GM12865 (cell line): Measurements from ENCODE around the gene OR7C1.

Source experiments
- DNase-seq: peaks from one replicate; pipeline ENCODE4 v3.0.0; 2010; ENCODE audit warnings: low read depth
- H3K4me3 ChIP-seq: 2 replicates; pipeline ENCODE4 v1.5.1; 2011; ENCODE audit warnings: mild to moderate bottlenecking, low read depth, low read length, control low read depth
- TF ChIP-seq, protein P1 (sequence below): IDR thresholded peaks from 2 replicates; pipeline ENCODE4 v1.5.1; 2011; ENCODE audit warnings: low read length, control low read depth, low read depth, inconsistent platforms; ENCODE audit not compliant: insufficient read depth; ENCODE audit errors: missing control alignments

Gene OR7C1

DNA sequence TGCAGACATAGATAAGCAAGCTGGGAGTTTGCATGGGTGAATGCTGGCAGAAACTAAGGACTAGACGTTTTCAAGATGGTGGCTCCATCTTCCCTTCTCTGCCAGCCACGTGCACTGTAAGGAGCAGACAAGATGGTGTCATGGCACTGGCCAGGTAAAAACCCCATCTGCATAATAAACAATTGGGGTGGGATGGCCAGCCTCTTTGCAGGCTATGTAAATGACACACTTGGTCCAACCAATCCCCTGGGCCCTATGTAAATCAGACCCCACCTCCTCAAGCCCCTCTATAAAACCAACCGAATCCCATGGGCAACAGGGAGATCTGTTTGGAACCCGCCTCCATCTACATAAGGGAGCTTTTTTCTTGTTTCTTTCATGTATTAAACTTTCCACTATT lies 2.4 kb upstream of the OR7C1 start:
- TF ChIP-seq, protein P1, sequence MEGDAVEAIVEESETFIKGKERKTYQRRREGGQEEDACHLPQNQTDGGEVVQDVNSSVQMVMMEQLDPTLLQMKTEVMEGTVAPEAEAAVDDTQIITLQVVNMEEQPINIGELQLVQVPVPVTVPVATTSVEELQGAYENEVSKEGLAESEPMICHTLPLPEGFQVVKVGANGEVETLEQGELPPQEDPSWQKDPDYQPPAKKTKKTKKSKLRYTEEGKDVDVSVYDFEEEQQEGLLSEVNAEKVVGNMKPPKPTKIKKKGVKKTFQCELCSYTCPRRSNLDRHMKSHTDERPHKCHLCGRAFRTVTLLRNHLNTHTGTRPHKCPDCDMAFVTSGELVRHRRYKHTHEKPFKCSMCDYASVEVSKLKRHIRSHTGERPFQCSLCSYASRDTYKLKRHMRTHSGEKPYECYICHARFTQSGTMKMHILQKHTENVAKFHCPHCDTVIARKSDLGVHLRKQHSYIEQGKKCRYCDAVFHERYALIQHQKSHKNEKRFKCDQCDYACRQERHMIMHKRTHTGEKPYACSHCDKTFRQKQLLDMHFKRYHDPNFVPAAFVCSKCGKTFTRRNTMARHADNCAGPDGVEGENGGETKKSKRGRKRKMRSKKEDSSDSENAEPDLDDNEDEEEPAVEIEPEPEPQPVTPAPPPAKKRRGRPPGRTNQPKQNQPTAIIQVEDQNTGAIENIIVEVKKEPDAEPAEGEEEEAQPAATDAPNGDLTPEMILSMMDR, result no peak
- no peak overlapping the region for H3K4me3 ChIP-seq
- DNase-seq, result no peak

DNA sequence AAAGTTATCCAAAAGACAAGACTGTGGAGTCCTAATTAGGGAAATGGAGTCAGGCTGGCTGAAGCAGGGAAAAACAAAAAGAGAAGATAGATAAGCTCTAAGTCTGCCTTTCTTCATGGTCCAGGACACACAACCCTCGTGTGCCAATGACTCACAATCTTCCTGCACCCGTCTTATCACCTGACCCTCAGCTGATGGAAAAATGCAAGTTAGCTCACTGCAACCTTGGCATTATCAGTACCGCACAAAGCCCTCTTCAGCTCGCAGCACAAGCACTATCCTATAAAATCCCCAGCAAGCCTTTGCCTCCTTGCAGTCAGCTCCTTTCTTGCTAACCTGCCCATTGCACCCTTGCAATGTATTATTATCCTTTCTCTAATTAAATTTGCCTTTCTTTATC lies 4.3 kb downstream of the OR7C1 start:
- DNase-seq, result no peak
- H3K4me3 ChIP-seq, result no peak overlapping the region
- TF ChIP-seq, protein P1, result no peak

DNA sequence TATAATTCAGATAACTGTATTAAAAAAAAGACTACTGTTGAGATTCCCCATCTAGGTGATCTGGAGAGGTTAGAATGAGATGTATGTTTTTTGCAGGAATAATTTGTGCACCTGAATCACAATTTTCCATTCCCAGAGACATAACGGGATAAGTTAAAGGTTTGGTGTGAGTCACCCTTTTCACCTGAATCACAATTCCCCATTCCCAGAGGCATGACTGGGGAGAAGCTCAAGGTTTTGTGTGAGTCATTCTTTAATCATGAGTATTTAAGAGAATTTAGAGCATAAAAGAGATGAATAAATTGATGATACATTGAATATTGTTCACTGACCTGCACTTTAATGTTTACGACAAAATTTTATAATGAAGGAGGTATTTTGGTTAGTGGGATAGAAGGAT lies 9.0 kb downstream of the OR7C1 start:
- TF ChIP-seq, protein P1, result no peak
- DNase-seq, result no peak
- H3K4me3 ChIP-seq, result no peak overlapping the region

DNA sequence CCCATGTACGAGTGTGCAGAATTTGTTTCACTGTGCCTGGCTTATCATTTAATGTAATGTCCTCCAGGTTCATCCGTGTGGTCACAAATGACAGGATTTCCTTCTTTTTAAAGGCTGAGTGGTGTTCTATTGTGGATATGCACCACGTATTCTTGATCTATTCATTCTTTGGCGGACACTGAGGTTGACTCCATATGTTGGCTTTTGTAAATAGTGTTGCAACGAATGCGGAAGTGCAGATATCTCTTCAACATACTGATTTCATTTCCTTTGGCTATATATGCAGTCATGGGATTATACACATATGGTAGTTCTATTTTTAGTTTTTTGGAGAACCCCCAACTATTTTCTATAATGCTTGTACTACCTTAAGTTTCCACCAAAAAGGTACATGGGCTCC lies 13.0 kb downstream of the OR7C1 start:
- TF ChIP-seq, protein P1, result no peak
- no peak for DNase-seq

DNA sequence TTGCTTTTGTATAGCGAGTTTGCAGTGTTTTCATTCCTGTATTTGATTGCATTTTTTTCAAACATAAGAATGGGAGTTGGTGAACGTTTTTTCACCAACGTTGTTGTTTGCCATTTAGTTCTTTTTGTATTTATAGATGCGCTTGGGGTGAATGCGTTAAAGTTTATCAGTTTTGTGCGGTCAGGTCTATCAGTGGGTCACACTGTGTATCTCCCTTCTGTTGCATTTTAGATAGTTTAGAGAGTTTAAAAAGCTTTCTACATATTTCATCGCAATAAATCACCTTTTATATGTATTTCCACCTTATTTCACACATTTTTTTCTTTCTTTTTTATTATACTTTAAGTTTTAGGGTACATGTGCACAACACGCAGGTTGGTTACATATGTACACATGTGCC lies 16.4 kb downstream of the OR7C1 start:
- TF ChIP-seq, protein P1, result no peak
- H3K4me3 ChIP-seq, result no peak overlapping the region
- DNase-seq, result no peak

More for the DNA sequence above, 13.0 kb downstream of the OR7C1 start:
- no peak overlapping the region for H3K4me3 ChIP-seq

DNA sequence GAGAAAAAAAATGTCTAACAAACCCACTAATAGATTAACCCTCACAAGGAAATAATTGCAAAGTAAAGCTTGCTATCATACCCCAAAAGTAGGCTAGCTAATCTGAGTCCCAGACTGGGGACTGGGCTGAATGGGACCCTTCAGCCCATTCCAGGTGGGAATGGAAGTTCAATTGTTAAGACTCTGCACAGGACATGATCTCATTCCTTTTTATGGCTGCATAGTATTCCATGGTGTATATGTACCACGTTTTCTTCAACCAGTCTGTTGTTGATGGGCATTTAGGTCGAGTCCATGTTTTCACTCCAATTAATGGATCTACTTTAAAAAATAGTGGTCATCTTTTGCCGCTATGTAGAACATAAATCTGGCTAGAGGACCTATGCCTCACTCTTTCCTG lies 17.9 kb downstream of the OR7C1 start:
- TF ChIP-seq, protein P1, result no peak
- no peak for DNase-seq

DNA sequence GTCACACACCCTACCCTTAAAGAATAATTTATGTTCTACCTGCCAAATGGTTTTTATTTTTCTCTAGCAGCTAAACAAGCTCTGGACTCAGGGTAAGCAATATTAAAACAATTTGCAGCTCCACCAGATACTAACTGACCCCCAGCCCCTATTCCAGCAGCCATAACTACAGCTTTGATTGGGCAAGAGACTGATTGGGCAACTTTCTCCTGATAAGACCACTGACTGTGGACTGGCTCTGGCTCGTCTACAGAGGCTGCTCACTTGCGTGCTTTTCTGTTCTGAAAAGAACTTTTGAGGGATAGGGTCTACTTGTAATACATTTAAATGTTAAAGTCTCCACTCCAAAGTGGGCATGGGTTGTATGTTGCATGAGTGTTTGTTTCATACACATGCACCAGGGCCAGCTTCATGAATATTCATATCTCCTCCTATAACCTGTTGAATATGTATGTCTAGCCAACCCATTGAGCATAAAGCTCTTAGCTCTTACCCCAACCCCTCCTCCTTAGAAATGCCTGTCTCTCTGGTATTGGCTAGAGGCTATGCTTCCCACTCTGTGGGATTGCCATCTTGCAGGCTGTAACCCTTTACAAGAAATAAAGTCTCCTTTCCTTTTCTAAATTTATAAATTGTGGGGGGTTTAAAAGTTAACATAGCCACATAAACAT lies 19.9 kb downstream of the OR7C1 start:
- H3K4me3 ChIP-seq, result no peak overlapping the region
- no peak for DNase-seq
- TF ChIP-seq, protein P1, result no peak

More for the DNA sequence above, 17.9 kb downstream of the OR7C1 start:
- H3K4me3 ChIP-seq, result no peak overlapping the region
